ENCODE data around the gene SHISAL2A. TPM values are rescaled to one million over a fixed set of nuclear protein-coding genes. Genes with fewer than 3 reads are reported as not detected.

SHISAL2A gene
- total RNA-seq, 1 donor from 2014 or later: not detected

- no peak overlapping the region for H3K27ac Mint-ChIP-seq (ENCODE audit: unreplicated experiment)
- H3K36me3 Mint-ChIP-seq (ENCODE audit: unreplicated experiment): peaks cover 3% of the 10 kb centered on the region
- no peak for DNase-seq (ENCODE audit: extremely low spot score, unreplicated experiment)
- H3K4me1 Mint-ChIP-seq (ENCODE audit: unreplicated experiment): peaks cover 18% of the 10 kb centered on the region
- no peak overlapping the region for H3K4me3 Mint-ChIP-seq (ENCODE audit: unreplicated experiment)
- no peak for TF ChIP-seq CTCF (IDR thresholded peaks at IDR 0.05)
- H3K27me3 Mint-ChIP-seq (ENCODE audit: unreplicated experiment): peaks cover 8% of the 10 kb centered on the region
- H3K9me3 Mint-ChIP-seq (ENCODE audit: unreplicated experiment): no peaks in the 10 kb centered on the region
Measured at GRCh38 chr1:52599236-52599635, 33.7 kb upstream of the SHISAL2A start.

- peaks cover 18% of the 10 kb centered on the region for H3K4me1 Mint-ChIP-seq (ENCODE audit: unreplicated experiment)
- no peak overlapping the region for H3K4me3 Mint-ChIP-seq (ENCODE audit: unreplicated experiment)
- no peak for DNase-seq (ENCODE audit: extremely low spot score, unreplicated experiment)
- no peaks in the 10 kb centered on the region for H3K9me3 Mint-ChIP-seq (ENCODE audit: unreplicated experiment)
- peaks cover 5% of the 10 kb centered on the region for H3K27me3 Mint-ChIP-seq (ENCODE audit: unreplicated experiment)
- H3K27ac Mint-ChIP-seq (ENCODE audit: unreplicated experiment): peak overlapping the region; percentile 41
- no peak for TF ChIP-seq CTCF (IDR thresholded peaks at IDR 0.05)
- H3K36me3 Mint-ChIP-seq (ENCODE audit: unreplicated experiment): peaks cover 3% of the 10 kb centered on the region
Measured at GRCh38 chr1:52600533-52601179, 32.3 kb upstream of the SHISAL2A start.

GRCh38 chr1:52601519-52601918 is 31.4 kb upstream of the SHISAL2A start:
- Mint-ChIP-seq H3K9me3 (ENCODE audit: unreplicated experiment) (no peaks in the 10 kb centered on the region), H3K4me3 (ENCODE audit: unreplicated experiment) (peak overlapping the region; percentile 74), H3K27me3 (ENCODE audit: unreplicated experiment) (peaks cover 2% of the 10 kb centered on the region), H3K36me3 (ENCODE audit: unreplicated experiment) (peaks cover 5% of the 10 kb centered on the region), H3K4me1 (ENCODE audit: unreplicated experiment) (peaks cover 18% of the 10 kb centered on the region), H3K27ac (ENCODE audit: unreplicated experiment) (peak overlapping the region; percentile 73)
- TF ChIP-seq CTCF (IDR thresholded peaks at IDR 0.05): no peak
- DNase-seq (ENCODE audit: extremely low spot score, unreplicated experiment): no peak

GRCh38 chr1:52601991-52602855 is 30.7 kb upstream of the SHISAL2A start, which contains the start of gene GPX7:
GPX7 (plus strand) TSS chr1:52602371; CDS start chr1:52602410, 39 bp downstream.
- no peak for TF ChIP-seq CTCF (IDR thresholded peaks at IDR 0.05)
- DNase-seq (ENCODE audit: extremely low spot score, unreplicated experiment): no peak
- peak within 1 kb of the TSS; percentile 74 for H3K4me3 Mint-ChIP-seq (ENCODE audit: unreplicated experiment)
- H3K9me3 Mint-ChIP-seq (ENCODE audit: unreplicated experiment): no peaks in the 10 kb centered on the region
- peak within 1 kb of the TSS; percentile 82 for H3K27ac Mint-ChIP-seq (ENCODE audit: unreplicated experiment)
- H3K4me1 Mint-ChIP-seq (ENCODE audit: unreplicated experiment): peaks cover 18% of the 10 kb centered on the region
- H3K27me3 Mint-ChIP-seq (ENCODE audit: unreplicated experiment): no peaks in the 10 kb centered on the region
- peaks cover 7% of the 10 kb centered on the region for H3K36me3 Mint-ChIP-seq (ENCODE audit: unreplicated experiment)
